EH (cell line): ENCODE data around the gene MYO9B.
A peak's percentile ranks its signal among the peaks of the same experiment; 100 is the strongest.

Source experiments
- DNase-seq: peaks from one replicate; pipeline ENCODE4 v3.0.0-alpha.2; 2015; ENCODE audit warnings: low read depth

MYO9B gene, protein sequence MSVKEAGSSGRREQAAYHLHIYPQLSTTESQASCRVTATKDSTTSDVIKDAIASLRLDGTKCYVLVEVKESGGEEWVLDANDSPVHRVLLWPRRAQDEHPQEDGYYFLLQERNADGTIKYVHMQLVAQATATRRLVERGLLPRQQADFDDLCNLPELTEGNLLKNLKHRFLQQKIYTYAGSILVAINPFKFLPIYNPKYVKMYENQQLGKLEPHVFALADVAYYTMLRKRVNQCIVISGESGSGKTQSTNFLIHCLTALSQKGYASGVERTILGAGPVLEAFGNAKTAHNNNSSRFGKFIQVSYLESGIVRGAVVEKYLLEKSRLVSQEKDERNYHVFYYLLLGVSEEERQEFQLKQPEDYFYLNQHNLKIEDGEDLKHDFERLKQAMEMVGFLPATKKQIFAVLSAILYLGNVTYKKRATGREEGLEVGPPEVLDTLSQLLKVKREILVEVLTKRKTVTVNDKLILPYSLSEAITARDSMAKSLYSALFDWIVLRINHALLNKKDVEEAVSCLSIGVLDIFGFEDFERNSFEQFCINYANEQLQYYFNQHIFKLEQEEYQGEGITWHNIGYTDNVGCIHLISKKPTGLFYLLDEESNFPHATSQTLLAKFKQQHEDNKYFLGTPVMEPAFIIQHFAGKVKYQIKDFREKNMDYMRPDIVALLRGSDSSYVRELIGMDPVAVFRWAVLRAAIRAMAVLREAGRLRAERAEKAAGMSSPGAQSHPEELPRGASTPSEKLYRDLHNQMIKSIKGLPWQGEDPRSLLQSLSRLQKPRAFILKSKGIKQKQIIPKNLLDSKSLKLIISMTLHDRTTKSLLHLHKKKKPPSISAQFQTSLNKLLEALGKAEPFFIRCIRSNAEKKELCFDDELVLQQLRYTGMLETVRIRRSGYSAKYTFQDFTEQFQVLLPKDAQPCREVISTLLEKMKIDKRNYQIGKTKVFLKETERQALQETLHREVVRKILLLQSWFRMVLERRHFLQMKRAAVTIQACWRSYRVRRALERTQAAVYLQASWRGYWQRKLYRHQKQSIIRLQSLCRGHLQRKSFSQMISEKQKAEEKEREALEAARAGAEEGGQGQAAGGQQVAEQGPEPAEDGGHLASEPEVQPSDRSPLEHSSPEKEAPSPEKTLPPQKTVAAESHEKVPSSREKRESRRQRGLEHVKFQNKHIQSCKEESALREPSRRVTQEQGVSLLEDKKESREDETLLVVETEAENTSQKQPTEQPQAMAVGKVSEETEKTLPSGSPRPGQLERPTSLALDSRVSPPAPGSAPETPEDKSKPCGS (N-terminal part only)

DNA sequence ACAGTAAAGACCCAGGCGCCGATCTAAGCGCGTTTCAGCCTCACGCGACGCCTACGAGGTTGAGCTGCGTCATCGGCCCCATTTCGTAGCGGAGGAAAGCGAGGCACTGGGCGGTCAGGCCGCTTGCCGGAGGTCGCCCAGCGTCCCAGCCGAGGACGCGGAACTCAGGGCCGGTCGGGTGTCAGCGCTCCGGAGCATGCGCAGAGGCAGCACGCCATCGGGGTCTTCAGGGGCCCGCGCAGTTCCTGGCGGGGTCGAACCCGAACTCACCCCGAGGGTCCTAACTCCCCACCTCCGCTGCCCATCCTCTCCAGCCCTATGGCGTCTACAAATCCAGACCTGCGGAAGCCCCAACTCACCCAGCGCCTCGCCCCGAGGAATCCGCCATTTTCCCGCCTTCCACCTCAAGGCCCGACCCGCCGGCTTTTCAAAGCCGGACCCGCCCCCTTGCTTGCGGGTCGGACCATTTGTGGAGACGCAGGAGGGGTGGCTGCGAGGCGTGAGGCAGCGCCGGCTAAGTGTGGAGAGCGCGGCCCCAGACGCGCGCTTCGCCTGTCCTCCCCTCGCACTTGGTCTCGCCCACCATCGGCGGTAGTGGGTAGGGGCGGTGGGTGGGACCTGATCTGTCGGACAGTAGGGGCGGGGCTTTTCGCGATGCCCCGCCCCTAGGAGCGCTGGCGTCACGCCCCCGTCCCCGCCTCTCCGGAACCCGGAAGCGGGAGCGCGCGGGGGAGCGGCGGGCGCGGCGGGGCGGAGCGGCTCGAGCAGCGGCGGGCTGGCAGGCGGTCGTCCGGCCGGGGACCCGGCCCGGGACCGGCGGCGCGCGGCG is at the start of gene MYO9B, which contains the start of gene HAUS8:
MYO9B (plus strand) TSS at position 743 of the 829 bp plus-strand sequence. CDS start 25,941 bp downstream, outside the sequence.
HAUS8 (minus strand) TSS at position 418 of the 829 bp plus-strand sequence; CDS start at position 388, 30 bp downstream.
- peak; percentile 99 for DNase-seq

DNA sequence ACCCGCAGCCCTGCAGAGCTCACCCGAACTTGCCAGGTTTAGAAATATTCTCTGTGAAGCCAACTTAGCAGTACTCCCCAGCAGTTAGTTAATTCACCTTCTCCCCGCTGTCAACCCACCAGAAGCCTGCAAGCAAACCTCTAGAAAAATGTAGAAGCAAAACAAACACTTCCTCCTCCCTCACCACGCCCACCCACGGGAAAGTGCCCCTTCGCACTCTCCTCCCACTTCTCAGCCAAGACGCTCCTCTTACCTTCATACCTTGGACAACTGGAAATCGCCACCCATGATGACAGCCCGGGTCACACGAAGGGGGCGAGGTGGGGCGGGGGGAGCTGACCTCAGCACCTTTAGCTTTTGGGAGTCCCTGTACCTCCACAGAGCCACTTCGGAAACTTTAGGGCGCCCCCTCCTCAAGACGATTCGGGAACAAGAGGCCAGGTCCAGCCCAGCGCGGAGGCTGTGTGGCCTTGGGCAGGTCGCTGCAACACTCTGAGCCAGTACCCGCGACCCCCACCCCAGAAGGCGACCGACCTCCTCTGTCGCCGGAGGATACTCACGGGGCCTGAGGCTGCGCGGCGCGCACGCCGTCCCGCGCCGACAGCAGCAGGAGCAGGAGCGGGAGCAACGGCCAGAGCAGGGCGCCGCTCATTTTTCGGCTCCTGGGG is 49.5 kb upstream of the MYO9B start:
- DNase-seq = no peak

DNA sequence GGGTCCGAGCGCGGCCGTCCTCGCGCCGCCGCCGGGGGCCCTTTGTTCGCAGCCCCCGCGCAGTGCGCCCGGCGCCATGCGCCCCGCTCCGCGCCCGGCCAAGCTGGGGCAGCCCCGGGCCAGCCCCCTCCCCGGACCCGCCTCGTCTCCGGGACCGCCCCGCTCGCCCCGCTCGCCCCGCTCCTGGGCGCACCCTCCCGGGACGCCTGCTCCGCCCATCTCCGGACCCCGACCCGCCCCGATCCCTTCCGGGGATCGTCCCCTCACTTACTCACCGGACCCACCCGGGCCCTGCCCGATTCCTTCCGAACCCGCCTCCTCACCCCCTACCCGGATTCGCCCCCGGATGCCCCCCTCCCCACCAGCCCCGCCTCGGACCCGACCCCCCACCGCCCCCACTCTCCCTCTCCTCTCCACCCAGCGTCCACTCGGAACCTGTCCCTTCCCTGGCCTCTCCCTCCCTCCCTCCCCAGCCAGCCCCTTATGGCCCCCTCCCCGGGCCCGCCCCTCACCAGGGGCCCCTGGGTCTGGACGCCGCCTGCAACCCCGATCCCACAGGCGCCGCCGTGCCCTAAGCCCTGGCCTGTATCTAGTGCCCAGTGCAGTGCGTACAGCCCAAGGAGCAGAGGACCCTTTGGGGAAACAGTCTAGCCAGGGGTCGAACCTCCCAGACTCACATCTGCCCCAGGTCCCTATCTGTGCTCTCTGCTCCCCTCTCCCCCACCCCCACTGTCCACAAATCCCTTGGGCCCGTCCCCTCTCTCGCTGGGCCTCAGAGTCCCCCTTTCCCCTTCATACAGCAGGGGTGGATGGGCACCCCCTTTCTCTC is 48.7 kb upstream of the MYO9B start, which contains the start of gene CPAMD8:
CPAMD8 (minus strand) TSS at position 105 of the 829 bp plus-strand sequence. CDS start 168 bp downstream, outside the sequence.
- DNase-seq = no peak

DNA sequence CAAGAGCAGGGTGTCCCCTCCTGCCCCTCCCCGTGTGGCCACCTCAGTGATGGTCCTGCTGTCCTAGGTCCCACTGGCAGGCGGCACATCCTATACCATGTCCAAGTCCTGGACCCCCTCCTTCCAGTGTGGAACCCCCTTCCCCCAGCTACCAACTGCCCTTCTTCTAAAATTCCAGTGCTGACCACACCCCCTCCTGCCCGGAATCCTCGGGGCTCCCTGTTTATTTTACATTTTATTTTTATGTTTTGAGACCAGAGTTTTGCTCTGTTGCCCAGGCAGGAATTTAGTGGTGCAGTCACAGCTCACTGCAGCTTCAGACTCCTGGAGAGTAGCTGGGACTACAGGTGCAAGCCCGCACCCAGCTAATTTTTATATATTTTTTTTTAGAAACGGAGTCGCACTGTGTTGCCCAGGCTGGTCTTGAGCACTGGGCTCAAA is 48.0 kb upstream of the MYO9B start:
- no peak for DNase-seq

DNA sequence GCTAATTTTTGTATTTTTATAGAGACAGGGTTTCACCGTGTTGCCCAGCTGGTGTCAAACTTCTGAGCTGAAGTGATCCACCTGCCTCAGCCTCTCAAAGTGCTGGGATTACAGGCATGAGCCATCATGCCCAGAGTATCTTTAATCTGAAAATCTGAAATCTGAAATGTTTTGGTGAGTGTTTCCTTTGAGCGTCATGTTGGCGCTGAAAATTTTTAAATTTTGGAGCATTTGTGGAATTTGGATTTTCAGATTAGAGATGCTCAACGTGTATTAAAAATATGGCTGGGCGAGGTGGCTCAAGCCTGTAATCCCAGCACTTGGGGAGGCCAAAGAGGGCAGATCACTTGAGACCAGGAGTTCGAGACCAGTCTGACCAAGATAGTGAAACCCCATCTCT is 43.8 kb upstream of the MYO9B start:
- no peak for DNase-seq

DNA sequence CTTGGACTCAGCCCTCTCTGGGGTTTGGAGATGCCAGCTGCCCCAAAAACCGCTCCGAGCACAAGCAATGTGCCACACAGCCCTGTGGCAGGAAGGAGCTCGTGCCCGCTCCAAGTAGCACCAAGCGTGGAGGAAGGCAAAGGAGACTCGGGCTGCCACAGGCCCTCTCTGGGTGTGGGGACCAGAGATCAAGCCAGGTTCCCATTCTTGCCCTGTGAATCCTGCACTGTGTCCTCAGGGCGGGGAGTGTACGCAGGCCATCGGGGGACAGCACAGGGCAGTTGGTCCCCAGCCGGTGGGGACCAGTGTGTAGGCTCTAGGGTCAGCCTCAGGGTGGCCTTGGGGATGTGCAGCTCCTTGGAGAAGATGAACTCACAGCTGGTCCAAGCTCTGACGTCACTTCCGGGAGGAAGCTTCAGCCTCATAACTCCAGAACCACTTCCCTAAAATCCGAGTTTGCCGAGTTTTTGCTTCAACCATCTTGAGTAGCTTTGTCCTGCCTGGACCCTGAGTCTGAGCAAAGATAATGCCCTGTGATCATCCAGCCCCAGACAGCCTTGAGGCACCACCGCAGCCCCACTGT is 39.6 kb upstream of the MYO9B start:
- peak; percentile 11 for DNase-seq

DNA sequence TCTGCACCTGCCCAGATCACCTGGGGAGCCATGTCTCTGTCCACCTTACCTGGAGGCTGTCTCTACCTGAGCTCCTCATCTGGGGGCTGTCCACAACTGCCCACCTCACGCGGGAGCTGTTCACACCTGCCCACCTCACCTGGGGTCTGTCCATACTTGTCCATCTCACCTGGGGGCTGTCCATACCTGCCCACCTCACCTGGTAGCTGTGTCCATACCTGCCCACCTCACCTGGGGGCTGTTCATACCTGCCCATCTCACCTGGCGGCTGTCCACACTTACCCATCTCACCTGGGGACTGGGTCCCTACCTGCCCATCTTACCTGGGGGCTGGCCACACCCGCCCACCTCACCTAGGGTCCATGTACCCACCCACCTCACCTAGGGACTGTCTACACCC is 38.9 kb upstream of the MYO9B start:
- DNase-seq = no peak

DNA sequence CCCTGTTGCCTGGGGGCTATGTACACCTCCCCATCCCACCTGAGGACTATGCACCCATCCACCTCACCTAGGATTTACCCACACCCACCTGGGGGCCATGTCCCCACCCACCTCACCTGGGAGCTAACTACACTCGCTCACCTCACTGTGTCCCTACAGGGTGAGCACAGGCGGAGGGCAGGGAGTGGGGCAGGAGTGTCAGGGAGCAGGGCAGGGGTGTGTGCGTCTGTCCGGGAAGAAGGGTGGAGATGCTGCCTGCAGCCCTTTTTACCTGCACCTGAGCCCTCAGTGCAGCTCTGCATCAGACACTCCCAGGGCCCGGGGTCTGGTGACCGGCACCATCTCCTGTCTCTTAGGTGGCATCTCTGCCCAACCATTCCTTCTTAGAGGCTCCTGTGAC is 38.4 kb upstream of the MYO9B start:
- DNase-seq = no peak

DNA sequence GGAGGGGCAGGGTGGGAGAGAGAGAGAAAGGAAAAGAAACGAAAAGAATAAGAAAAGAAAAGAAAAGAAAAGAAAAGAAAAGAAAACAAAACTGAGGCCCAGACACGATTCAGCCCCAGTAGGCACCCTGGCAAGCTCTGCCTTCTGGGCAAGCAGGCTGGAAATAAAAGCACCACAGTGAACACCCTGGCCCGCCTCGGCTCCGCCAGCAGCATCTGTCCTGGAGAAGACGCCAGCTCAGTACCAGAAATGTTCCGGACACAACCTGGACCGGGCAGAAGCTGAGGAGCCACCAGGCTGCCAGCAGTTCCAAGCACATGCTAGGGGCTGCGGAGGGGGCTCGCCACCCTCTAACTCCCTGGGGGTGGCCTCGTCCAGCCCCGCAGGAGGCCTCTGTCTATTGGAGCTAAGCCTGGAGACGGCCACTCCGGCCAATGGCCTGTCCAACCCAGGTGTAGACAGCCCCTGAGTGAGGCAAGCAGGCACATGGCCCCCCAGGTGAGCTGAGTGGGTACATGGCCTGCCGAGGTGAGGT is 37.5 kb upstream of the MYO9B start:
- no peak for DNase-seq

DNA sequence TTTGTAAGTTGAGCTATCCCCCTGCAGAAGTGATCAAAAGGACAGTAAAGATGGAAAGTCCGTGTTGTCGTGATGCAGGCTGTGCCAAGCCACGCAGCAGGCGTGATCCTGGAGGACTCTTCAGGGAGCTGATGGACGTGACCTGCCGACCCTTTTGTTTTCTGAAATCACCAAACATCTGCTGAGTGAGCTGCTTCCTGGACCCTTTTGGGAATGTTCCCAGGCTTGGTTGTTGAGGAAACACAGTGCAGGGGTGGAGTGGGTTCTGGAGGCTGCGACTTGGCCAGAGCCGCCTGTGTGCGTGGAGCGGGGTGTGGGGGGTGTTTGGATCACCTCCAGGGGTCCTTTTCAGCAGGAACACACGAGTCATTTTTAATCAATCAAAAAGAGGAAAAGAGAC is 33.6 kb upstream of the MYO9B start:
- DNase-seq = peak; percentile 29

DNA sequence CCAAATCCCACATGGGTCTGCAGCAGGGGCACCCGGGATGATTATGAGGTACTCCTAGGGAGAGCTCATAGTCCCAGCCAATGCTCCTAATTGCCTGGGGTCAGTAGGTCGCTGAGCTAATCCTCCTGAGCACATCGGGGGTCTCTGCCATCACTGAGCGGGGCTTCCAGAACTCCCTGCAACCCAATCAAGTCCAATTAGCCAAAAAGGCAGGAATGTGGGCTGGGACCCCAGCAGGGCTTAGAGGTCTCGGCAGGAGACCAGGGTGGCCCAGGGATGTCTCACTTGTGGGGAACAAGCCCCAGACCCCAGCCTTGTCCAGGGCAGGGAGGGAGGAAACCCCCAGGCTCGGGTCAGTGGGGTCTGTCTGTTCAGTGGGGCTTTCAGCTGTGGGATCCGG is 31.8 kb upstream of the MYO9B start:
- no peak for DNase-seq

DNA sequence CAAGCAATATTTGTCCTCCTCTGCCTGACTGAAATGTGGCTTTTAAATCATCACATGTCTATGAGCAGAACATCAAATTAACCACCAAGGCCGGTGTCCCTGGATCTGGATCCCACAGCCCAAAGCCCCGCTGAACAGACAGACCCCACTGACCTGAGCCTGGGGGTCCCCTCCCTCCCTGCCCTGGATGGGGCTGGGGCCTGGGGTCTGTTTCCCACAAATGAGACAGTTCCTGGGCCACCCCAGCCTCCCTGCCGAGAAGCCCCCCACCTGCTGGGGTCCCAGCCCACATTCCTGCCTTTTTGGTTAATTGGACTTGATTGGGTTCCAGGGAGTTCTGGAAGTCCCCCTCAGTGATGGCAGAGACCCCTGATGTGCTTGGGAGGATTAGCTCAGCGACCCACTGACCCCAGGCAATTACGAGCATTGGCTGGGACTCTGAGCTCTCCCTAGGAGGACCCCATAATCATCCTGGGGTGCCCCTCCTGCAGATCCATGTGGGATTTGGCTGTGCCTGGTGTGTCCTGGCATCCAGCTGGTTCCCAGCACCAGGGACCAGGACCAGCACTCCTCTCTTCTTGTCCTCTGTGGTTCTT is 29.6 kb upstream of the MYO9B start:
- no peak for DNase-seq

DNA sequence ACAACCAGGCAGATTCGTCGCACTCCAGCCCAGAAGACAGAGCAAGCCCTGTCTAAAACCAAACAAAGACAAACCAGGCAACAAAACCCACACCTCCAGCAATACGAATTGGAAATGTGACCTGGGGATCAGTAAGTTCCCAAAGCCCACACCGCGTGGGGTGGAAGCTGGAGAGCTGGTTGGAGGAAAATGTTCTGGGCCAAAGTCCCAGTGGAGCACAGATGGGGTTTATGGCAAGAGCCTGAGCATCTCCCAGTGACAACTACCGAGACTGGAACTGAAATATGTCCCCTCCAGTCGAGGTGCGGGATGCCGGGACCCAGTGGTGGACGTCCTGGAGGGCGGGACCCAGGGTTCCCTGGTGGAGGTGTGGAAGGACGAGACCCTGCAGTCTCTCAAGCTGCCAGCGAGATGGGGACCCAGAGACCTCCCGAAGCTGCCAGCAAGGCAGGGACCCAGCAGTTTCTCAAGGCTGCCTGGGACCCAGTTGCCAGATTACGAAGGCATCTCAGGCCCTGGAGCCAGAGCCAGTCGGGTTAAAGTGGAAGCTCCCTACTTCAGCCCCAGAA is 26.6 kb upstream of the MYO9B start:
- DNase-seq = no peak

DNA sequence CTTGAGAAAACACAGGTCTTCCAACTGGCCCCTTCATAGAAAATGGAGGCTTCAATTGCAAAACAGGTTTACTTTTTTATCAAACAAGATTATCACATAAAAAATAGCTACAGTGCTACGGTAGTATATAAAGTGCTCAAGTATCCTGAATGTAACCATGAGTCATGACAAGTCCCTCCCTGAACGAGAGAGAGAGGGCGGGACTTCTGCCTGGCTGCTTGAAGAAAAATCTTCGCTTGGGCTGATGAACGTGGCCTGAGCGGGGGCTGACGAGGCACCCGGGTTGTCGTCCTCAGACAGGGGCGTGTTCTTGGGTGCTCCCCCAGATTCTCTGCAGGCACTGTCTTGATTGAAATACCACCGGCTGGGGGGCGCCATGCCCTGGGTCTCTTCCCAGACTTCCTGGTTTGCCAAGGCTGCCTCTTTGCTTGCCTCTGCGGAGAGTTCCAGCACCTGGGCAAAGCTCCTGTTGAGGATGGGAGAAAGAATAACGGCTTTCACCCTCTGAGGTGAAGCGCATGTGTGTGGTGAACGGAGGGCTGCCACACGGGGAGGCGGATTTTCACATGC is 25.8 kb upstream of the MYO9B start:
- DNase-seq = peak; percentile 46

DNA sequence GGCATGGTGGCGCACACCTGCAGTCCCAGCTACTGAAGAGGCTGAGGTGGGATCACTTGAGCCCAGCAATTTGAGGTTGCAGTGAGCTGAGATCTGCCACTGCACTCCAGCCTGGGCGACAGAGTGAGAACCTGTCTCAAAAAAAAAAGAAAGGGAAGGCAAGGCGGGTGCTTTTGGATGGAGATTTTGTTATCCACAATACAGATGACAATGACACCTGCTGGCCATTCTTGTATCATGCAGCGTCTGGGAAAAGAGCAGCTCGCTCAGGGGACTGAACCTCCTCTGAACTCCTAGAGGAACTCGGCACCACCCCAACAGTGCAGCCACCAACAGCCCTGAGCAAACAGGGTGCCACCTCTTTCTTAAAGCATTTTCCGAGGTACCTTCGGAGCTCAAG is 23.1 kb upstream of the MYO9B start:
- DNase-seq = peak; percentile 63

DNA sequence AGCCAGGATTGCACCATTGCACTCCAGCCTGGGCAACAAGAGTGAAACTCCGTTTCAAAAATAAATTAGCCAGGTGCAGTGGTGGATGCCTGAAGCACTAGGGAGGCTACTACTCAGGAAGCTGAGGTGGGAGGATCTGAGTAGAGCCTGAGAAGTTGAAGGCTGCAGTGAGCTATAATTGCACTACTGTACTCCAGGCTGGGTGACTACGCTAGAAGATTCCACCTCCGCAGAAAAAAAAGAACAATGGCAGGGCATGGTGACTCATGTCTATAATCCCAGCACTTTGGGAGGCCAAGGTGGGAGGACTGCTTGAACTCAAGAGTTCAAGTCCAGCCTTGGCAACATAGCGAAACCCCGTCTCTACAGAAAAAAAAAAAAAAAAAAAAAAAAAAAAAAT is 20.8 kb upstream of the MYO9B start:
- DNase-seq = no peak

DNA sequence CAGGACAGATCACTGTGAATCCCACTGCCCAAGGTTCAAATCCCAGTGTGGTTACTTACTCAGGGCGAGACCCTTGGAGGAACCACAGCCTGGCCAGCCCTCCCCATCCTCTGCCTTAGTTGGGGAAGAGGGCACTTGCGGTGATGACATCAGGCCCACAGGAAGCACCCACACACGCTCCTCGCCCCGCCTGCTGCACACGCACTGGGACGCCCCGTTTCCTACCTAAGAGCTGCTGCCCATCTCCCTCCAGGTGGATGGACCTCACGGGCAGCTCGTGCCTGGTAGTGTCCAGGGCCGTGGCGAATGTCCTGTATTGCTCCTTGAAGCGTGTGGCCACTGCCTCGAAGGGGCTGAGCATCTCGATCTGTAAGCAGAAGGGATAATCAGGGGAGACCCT is 19.9 kb upstream of the MYO9B start:
- no peak for DNase-seq

DNA sequence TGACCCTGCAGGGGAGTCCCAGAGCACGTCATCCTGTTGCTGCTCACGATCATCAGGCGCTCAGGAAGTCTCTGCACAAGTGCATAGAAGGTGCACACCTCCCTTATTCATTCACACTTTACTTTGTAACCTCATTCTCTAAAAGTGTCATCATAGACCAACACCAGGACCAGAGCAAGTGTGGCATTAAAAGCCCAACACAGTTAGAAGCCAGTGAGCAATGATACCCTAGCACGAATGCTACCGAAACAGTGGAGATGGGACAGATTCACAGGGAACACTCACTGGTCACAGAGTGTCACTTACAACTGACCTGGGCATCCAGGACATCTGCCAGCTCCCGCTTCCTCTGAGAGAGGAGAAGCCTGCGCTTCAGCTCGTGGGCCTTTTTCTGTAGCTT is 17.3 kb upstream of the MYO9B start:
- DNase-seq = no peak
